Bone marrow (tissue), 2 donors: Measurements from ENCODE around the gene POLR2J.
"Not testable (repeated sequence)": the region's sequence is repeated elsewhere in the genome, so short reads cannot be mapped to it uniquely, and the experiment has no call there.

Experiments
- DNase-seq, 2 donors: peaks; one replicate each; lab custom pipeline; 2025; lab: John Stamatoyannopoulos, UW

POLR2J gene

GRCh38 chr7:102466097-102466496 is 12.6 kb downstream of the POLR2J start:
- DNase-seq: no peak

- peak; percentile 77 to 79 for DNase-seq
These were observed 14.0 kb downstream of the POLR2J start, which contains the start of the genes ALKBH4 and LRWD1 for GRCh38 chr7:102464577-102465280. ALKBH4 (minus strand) TSS chr7:102464863; CDS start chr7:102464836, 27 bp downstream. LRWD1 (plus strand) TSS chr7:102464984; CDS start chr7:102465081, 97 bp downstream.

GRCh38 chr7:102463841-102464576 is 14.7 kb downstream of the POLR2J start:
- peak in 1 of 2 donors; percentile 58 for DNase-seq

- DNase-seq: no peak
These were observed 18.3 kb downstream of the POLR2J start for GRCh38 chr7:102460467-102460866.

- DNase-seq: no peak
These were observed 19.4 kb downstream of the POLR2J start for GRCh38 chr7:102459221-102459844.

- DNase-seq: no peak
These were observed 21.3 kb downstream of the POLR2J start for GRCh38 chr7:102457352-102457924.

- no peak for DNase-seq
These were observed 22.4 kb downstream of the POLR2J start for GRCh38 chr7:102456327-102456726.

- no peak for DNase-seq
These were observed 23.1 kb downstream of the POLR2J start for GRCh38 chr7:102455596-102455995.

- DNase-seq: not testable (repeated sequence)
These were observed 23.8 kb downstream of the POLR2J start for GRCh38 chr7:102454932-102455331.

GRCh38 chr7:102454468-102454867 is 24.3 kb downstream of the POLR2J start:
- DNase-seq: no peak

GRCh38 chr7:102453319-102453718 is 25.4 kb downstream of the POLR2J start:
- no peak for DNase-seq

- DNase-seq: no peak
These were observed 26.3 kb downstream of the POLR2J start for GRCh38 chr7:102452451-102452850.

- DNase-seq: no peak
These were observed 27.2 kb downstream of the POLR2J start for GRCh38 chr7:102451371-102452054.

- DNase-seq: peak in 1 of 2 donors; percentile 10
These were observed 28.5 kb downstream of the POLR2J start for GRCh38 chr7:102450242-102450641.

- DNase-seq: no peak
These were observed 29.6 kb downstream of the POLR2J start for GRCh38 chr7:102449136-102449535.

- no peak for DNase-seq
These were observed 31.4 kb downstream of the POLR2J start for GRCh38 chr7:102447311-102447710.

GRCh38 chr7:102446387-102447156 is 32.1 kb downstream of the POLR2J start:
- no peak for DNase-seq

- DNase-seq: no peak
These were observed 33.0 kb downstream of the POLR2J start for GRCh38 chr7:102445674-102446071.

- DNase-seq: no peak
These were observed 33.6 kb downstream of the POLR2J start for GRCh38 chr7:102444961-102445673.
